H9 (cell line): Measurements from ENCODE around the gene HECW1. TPM values are rescaled to one million over a fixed set of nuclear protein-coding genes. Genes with fewer than 3 reads are reported as not detected.

Source experiments
- DNase-seq: peaks from one replicate; pipeline ENCODE4 v3.0.0-alpha.2; 2017
- H2AFZ ChIP-seq: one replicate; pipeline ENCODE4 v1.6.1; 2013; ENCODE audit warnings: mild to moderate bottlenecking, low read length, control low read depth, moderate library complexity
- H2AK5ac ChIP-seq: 2 replicates; pipeline ENCODE4 v1.6.1; 2013; ENCODE audit warnings: low read length, control low read depth, mixed read lengths; ENCODE audit not compliant: insufficient read length
- H2BK120ac ChIP-seq: one replicate; pipeline ENCODE4 v1.6.1; 2013; ENCODE audit warnings: low read depth, mild to moderate bottlenecking, low read length, control low read depth, inconsistent platforms; ENCODE audit not compliant: poor library complexity, severe bottlenecking
- H2BK12ac ChIP-seq: 2 replicates; pipeline ENCODE4 v1.6.1; 2013; ENCODE audit warnings: low read length, control low read depth, mixed read lengths, low read depth; ENCODE audit not compliant: insufficient read length
- H2BK15ac ChIP-seq: 2 replicates; pipeline ENCODE4 v1.6.1; 2013; ENCODE audit warnings: low read depth, low read length, control low read depth
- H2BK20ac ChIP-seq: one replicate; pipeline ENCODE4 v1.6.1; 2013; ENCODE audit warnings: low read depth, mild to moderate bottlenecking, low read length, control low read depth, inconsistent platforms; ENCODE audit not compliant: poor library complexity, severe bottlenecking
- H2BK5ac ChIP-seq: 2 replicates; pipeline ENCODE4 v1.6.1; 2013; ENCODE audit warnings: low read length, control low read depth, mixed read lengths; ENCODE audit not compliant: insufficient read length
- H3K14ac ChIP-seq: 2 replicates; pipeline ENCODE4 v1.6.1; 2013; ENCODE audit warnings: low read length, control low read depth; ENCODE audit not compliant: insufficient read depth
- H3K18ac ChIP-seq: 2 replicates; pipeline ENCODE4 v1.6.1; 2013; ENCODE audit warnings: low read depth, mild to moderate bottlenecking, mixed read lengths, low read length, control low read depth; ENCODE audit not compliant: insufficient read length
- H3K23ac ChIP-seq: 2 replicates; pipeline ENCODE4 v1.6.1; 2013; ENCODE audit warnings: low read length, control low read depth, mixed read lengths, low read depth; ENCODE audit not compliant: insufficient read length
- H3K23me2 ChIP-seq: 2 replicates; pipeline ENCODE4 v1.6.1; 2013; ENCODE audit warnings: low read depth, mild to moderate bottlenecking, mixed read lengths, low read length, control low read depth; ENCODE audit not compliant: insufficient read length, poor library complexity, severe bottlenecking
- H3K27ac ChIP-seq: 2 replicates; pipeline ENCODE4 v1.5.1; 2013; ENCODE audit warnings: low read length, control low read depth, mixed read lengths, low read depth; ENCODE audit not compliant: insufficient read length
- H3K27me3 ChIP-seq: 2 replicates; pipeline ENCODE4 v1.6.1; 2013; ENCODE audit warnings: low read length, control low read depth, inconsistent platforms; ENCODE audit not compliant: insufficient read depth
- H3K4ac ChIP-seq: 2 replicates; pipeline ENCODE4 v1.6.1; 2013; ENCODE audit warnings: low read depth, mild to moderate bottlenecking, control low read depth, inconsistent platforms, low read length, moderate library complexity
- H3K4me1 ChIP-seq: 2 replicates; pipeline ENCODE4 v1.6.1; 2013; ENCODE audit warnings: low read length, control low read depth, inconsistent platforms; ENCODE audit not compliant: insufficient read depth
- H3K4me2 ChIP-seq: 2 replicates; pipeline ENCODE4 v1.6.1; 2013; ENCODE audit warnings: low read length, control low read depth, mixed read lengths; ENCODE audit not compliant: insufficient read length, insufficient read depth
- H3K56ac ChIP-seq: 2 replicates; pipeline ENCODE4 v1.6.1; 2013; ENCODE audit warnings: low read depth, mild to moderate bottlenecking, mixed read lengths, low read length, control low read depth; ENCODE audit not compliant: insufficient read length
- H3K79me1 ChIP-seq: 2 replicates; pipeline ENCODE4 v1.6.1; 2013; ENCODE audit warnings: low read depth, mild to moderate bottlenecking, moderate library complexity, low read length, control low read depth, inconsistent platforms; ENCODE audit not compliant: insufficient read depth, poor library complexity, severe bottlenecking
- H3K79me2 ChIP-seq: 2 replicates; pipeline ENCODE4 v1.6.1; 2013; ENCODE audit warnings: low read length, control low read depth, inconsistent platforms; ENCODE audit not compliant: insufficient read depth
- H3K9ac ChIP-seq: 2 replicates; pipeline ENCODE4 v1.6.1; 2013; ENCODE audit warnings: low read length, control low read depth, mixed read lengths; ENCODE audit not compliant: insufficient read length; ENCODE audit errors: extremely low read depth
- H3K9me3 ChIP-seq: one replicate; pipeline ENCODE4 v1.6.1; 2013; ENCODE audit warnings: low read depth, low read length, inconsistent platforms; ENCODE audit not compliant: control insufficient read depth
- H3T11ph ChIP-seq: one replicate; pipeline ENCODE4 v1.6.1; 2013; ENCODE audit warnings: mild to moderate bottlenecking, low read length, control low read depth, inconsistent platforms
- H4K20me1 ChIP-seq: one replicate; pipeline ENCODE4 v1.6.1; 2013; ENCODE audit not compliant: control insufficient read depth, insufficient read length, insufficient read depth
- H4K5ac ChIP-seq: 2 replicates; pipeline ENCODE4 v1.6.1; 2013; ENCODE audit warnings: low read depth, mild to moderate bottlenecking, mixed read lengths, low read length, control low read depth; ENCODE audit not compliant: insufficient read length
- H4K8ac ChIP-seq: replicated peaks from 2 replicates; pipeline ENCODE4 v1.6.1; 2013; ENCODE audit warnings: low read length, control low read depth, mixed read lengths, low read depth; ENCODE audit not compliant: insufficient read length
- H4K91ac ChIP-seq: 2 replicates; pipeline ENCODE4 v1.6.1; 2013; ENCODE audit warnings: low read depth, mild to moderate bottlenecking, moderate library complexity, mixed read lengths, low read length, control low read depth; ENCODE audit not compliant: insufficient read length
- H3K27ac Mint-ChIP-seq, 3 experiments: 2 replicates in 2 of 3; 3 replicates in 1 of 3; pipeline ENCODE4 v1.8.0; 2020 to 2021; ENCODE audit warnings: mixed read lengths in 3 of 3, mild to moderate bottlenecking in 1 of 3, moderate library complexity in 1 of 3
- H3K27me3 Mint-ChIP-seq: 2 replicates; pipeline ENCODE4 v1.8.0; 2021; ENCODE audit warnings: low read depth, mild to moderate bottlenecking, moderate library complexity, mixed read lengths
- H3K36me3 Mint-ChIP-seq, 3 experiments: 2 replicates in 2 of 3; 3 replicates in 1 of 3; pipeline ENCODE4 v1.8.0; 2020 to 2021; ENCODE audit warnings: low read depth in 3 of 3, mixed read lengths in 3 of 3; ENCODE audit not compliant: insufficient read depth in 1 of 3
- H3K4me1 Mint-ChIP-seq, 2 experiments: 2 replicates each; pipeline ENCODE4 v1.8.0; 2020; ENCODE audit warnings: mixed read lengths in 2 of 2
- H3K4me3 Mint-ChIP-seq, 2 experiments: 2 replicates in 1 of 2; 3 replicates in 1 of 2; pipeline ENCODE4 v1.8.0; 2020 to 2021; ENCODE audit warnings: mild to moderate bottlenecking in 2 of 2, mixed read lengths in 2 of 2, moderate library complexity in 1 of 2
- H3K9me3 Mint-ChIP-seq, 2 experiments: 2 replicates in 1 of 2; 3 replicates in 1 of 2; pipeline ENCODE4 v1.8.0; 2020; ENCODE audit warnings: mild to moderate bottlenecking in 2 of 2, mixed read lengths in 2 of 2, moderate library complexity in 1 of 2
- CTCF ChIP-seq: fragments of 200-600 bp; sonication (generic); conservative IDR thresholded peaks from 3 replicates; pipeline ENCODE4 v1.8.0; 2021; ENCODE audit warnings: antibody characterized with exemption, mild to moderate bottlenecking
- WGBS: extraction: QIAGEN DNeasy Blood & Tissue Kit; methylation state at CpG from one replicate; pipeline ENCODE4 v1.1.7; 2013; ENCODE audit warnings: missing lambda C conversion rate, low lambda C conversion rate, mixed read lengths; ENCODE audit not compliant: insufficient read length; ENCODE audit errors: extremely low coverage; 5-methylcytosine and 5-hydroxymethylcytosine counted together
- total RNA-seq: library from RNA; stranded (reverse); gene quantifications from 2 replicates; pipeline ENCODE4 v1.2.1, GENCODE V29; 2021

HECW1 gene
- total RNA-seq, 1 experiment from 2014 or later = 5.0 TPM

DNA sequence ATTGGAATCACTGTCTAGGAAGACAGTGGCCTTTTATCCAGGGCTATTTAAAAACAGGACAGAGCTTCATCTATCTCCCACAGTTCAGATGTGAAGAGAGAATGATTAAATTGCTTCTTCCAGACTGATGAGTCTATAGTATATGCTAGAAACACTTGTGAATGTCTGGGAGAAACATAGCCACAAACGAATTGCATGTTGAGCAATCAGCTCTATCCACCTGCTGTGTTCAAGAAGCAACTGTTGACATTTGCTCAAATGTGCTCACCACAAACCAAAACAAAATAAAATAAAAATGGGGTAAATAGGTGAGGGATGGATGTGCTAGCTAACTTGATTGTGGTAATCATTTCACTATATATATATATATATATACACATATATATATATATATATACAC lies 195.1 kb downstream of the HECW1 start:
- Histone ChIP-seq H3K9ac (no peak overlapping the region), H4K5ac (no peak overlapping the region), H3K9me3 (no peaks in the 10 kb centered on the region), H2AK5ac (no peak overlapping the region), H3K18ac (no peak overlapping the region), H2AFZ (no peak overlapping the region), H2BK15ac (no peak overlapping the region), H3K4me1 (peaks cover 5% of the 10 kb centered on the region; the same call in 1 of the 2 replicates), H2BK20ac (no peak overlapping the region), H4K91ac (no peak overlapping the region), H3K27me3 (no peaks in the 10 kb centered on the region), H3K4ac (no peak overlapping the region), H4K8ac (no peak overlapping the region), H3K23ac (no peak overlapping the region), H3K27ac (no peak overlapping the region), H4K20me1 (no peaks in the 10 kb centered on the region), H3K56ac (no peak overlapping the region), H2BK120ac (no peak overlapping the region), H3K14ac (no peak overlapping the region), H2BK5ac (no peak overlapping the region), H3K79me1 (no peaks in the 10 kb centered on the region), H3K23me2 (no peaks in the 10 kb centered on the region), H3T11ph (no peak overlapping the region), H3K4me2 (no peak overlapping the region), H3K79me2 (no peaks in the 10 kb centered on the region), H2BK12ac (no peak overlapping the region)
- no peak for DNase-seq
- no peak for TF ChIP-seq CTCF
- WGBS = no CpG with 5 or more reads among the region's 1 CpG
- H3K9me3 Mint-ChIP-seq = no peaks in the 10 kb centered on the region
- no peaks in the 10 kb centered on the region for H3K27me3 Mint-ChIP-seq
- H3K27ac Mint-ChIP-seq = no peak overlapping the region
- H3K36me3 Mint-ChIP-seq = no peaks in the 10 kb centered on the region
- H3K4me3 Mint-ChIP-seq = no peak overlapping the region
- H3K4me1 Mint-ChIP-seq = peaks cover 25 to 26% of the 10 kb centered on the region in 2 experiments
